ENCODE measurements around the gene PPP1R13B. TPM values are rescaled to one million over a fixed set of nuclear protein-coding genes. Genes with fewer than 3 reads are reported as not detected.
A peak's percentile ranks its signal among the peaks of the same experiment; 100 is the strongest.
"Not testable (repeated sequence)": the region's sequence is repeated elsewhere in the genome, so short reads cannot be mapped to it uniquely, and the experiment has no call there.

The PPP1R13B gene
- total RNA-seq, 1 experiment from 2014 or later: 3.0 TPM

- Histone ChIP-seq H3K9me2 (replicated peaks; ENCODE audit: insufficient read depth, low read length) (no peaks in the 10 kb centered on the region), H3K27ac (ENCODE audit: low read length) (peak overlapping the region; percentile 93), H3K79me2 (ENCODE audit: low read length) (peaks cover 27% of the 10 kb centered on the region), H3K4me2 (ENCODE audit: low read depth, low read length, poor library complexity, severe bottlenecking) (no peak overlapping the region), H3K4me1 (ENCODE audit: low read length) (peaks cover 88% of the 10 kb centered on the region), H3K9ac (ENCODE audit: low read length) (no peak overlapping the region), H3K36me3 (ENCODE audit: insufficient read depth, low read length) (peaks cover 13% of the 10 kb centered on the region; the same call in 1 of the 2 replicates), H3K4me3 (ENCODE audit: low read length) (no peak overlapping the region), H3K9me3 (ENCODE audit: low read length) (no peaks in the 10 kb centered on the region), H4K20me1 (ENCODE audit: insufficient read depth, low read depth, low read length) (0 out of 2 replicates have a peak, but pooled peaks cover 3% of the 10 kb centered on the region), H3K27me3 (ENCODE audit: low read length) (no peaks in the 10 kb centered on the region), H2AFZ (ENCODE audit: low read length) (no peak overlapping the region)
- no peak for DNase-seq
Observed at GRCh38 chr14:103693515-103693914, 153.9 kb downstream of the PPP1R13B start.

- H4K20me1 ChIP-seq (ENCODE audit: insufficient read depth, low read depth, low read length): 0 out of 2 replicates have a peak, but pooled peaks cover 3% of the 10 kb centered on the region
- no peak overlapping the region for H2AFZ ChIP-seq (ENCODE audit: low read length)
- H3K9me2 ChIP-seq (replicated peaks; ENCODE audit: insufficient read depth, low read length): no peaks in the 10 kb centered on the region
- no peaks in the 10 kb centered on the region for H3K9me3 ChIP-seq (ENCODE audit: low read length)
- H3K4me2 ChIP-seq (ENCODE audit: low read depth, low read length, poor library complexity, severe bottlenecking): peak overlapping the region; percentile 58
- peaks cover 13% of the 10 kb centered on the region; the same call in 1 of the 2 replicates for H3K36me3 ChIP-seq (ENCODE audit: insufficient read depth, low read length)
- no peak overlapping the region for H3K4me3 ChIP-seq (ENCODE audit: low read length)
- no peaks in the 10 kb centered on the region for H3K27me3 ChIP-seq (ENCODE audit: low read length)
- no peak for DNase-seq
- H3K79me2 ChIP-seq (ENCODE audit: low read length): peaks cover 25% of the 10 kb centered on the region
- peak overlapping the region; percentile 93 for H3K27ac ChIP-seq (ENCODE audit: low read length)
- peaks cover 87% of the 10 kb centered on the region for H3K4me1 ChIP-seq (ENCODE audit: low read length)
- H3K9ac ChIP-seq (ENCODE audit: low read length): no peak overlapping the region
Observed at GRCh38 chr14:103692871-103693270, 154.5 kb downstream of the PPP1R13B start.

GRCh38 chr14:103692159-103692558 is 155.2 kb downstream of the PPP1R13B start:
- Histone ChIP-seq H4K20me1 (ENCODE audit: insufficient read depth, low read depth, low read length) (0 out of 2 replicates have a peak, but pooled peaks cover 3% of the 10 kb centered on the region), H2AFZ (ENCODE audit: low read length) (no peak overlapping the region), H3K79me2 (ENCODE audit: low read length) (peaks cover 23% of the 10 kb centered on the region), H3K9me3 (ENCODE audit: low read length) (no peaks in the 10 kb centered on the region), H3K4me3 (ENCODE audit: low read length) (peak overlapping the region; percentile 28), H3K4me1 (ENCODE audit: low read length) (peaks cover 84% of the 10 kb centered on the region), H3K27me3 (ENCODE audit: low read length) (no peaks in the 10 kb centered on the region), H3K27ac (ENCODE audit: low read length) (peak overlapping the region; percentile 93), H3K9ac (ENCODE audit: low read length) (peak overlapping the region; percentile 34; the same call in 1 of the 2 replicates), H3K4me2 (ENCODE audit: low read depth, low read length, poor library complexity, severe bottlenecking) (peak overlapping the region; percentile 58), H3K36me3 (ENCODE audit: insufficient read depth, low read length) (peaks cover 17% of the 10 kb centered on the region; the same call in 1 of the 2 replicates), H3K9me2 (replicated peaks; ENCODE audit: insufficient read depth, low read length) (no peaks in the 10 kb centered on the region)
- DNase-seq: peak; percentile 81

- H2AFZ ChIP-seq (ENCODE audit: low read length); H3K9me3 ChIP-seq (ENCODE audit: low read length); H3K27me3 ChIP-seq (ENCODE audit: low read length); H4K20me1 ChIP-seq (ENCODE audit: insufficient read depth, low read depth, low read length); H3K9me2 ChIP-seq (replicated peaks; ENCODE audit: insufficient read depth, low read length): not testable (repeated sequence)
- Histone ChIP-seq H3K9ac (ENCODE audit: low read length) (peak overlapping the region; percentile 34; the same call in 1 of the 2 replicates), H3K4me1 (ENCODE audit: low read length) (peaks cover 79% of the 10 kb centered on the region), H3K36me3 (ENCODE audit: insufficient read depth, low read length) (peaks cover 20% of the 10 kb centered on the region; the same call in 1 of the 2 replicates), H3K4me2 (ENCODE audit: low read depth, low read length, poor library complexity, severe bottlenecking) (peak overlapping the region; percentile 61), H3K27ac (ENCODE audit: low read length) (peak overlapping the region; percentile 93), H3K4me3 (ENCODE audit: low read length) (peak overlapping the region; percentile 28), H3K79me2 (ENCODE audit: low read length) (peaks cover 23% of the 10 kb centered on the region)
- peak; percentile 85 for DNase-seq
Observed at GRCh38 chr14:103691655-103692054, 155.7 kb downstream of the PPP1R13B start.

DNA sequence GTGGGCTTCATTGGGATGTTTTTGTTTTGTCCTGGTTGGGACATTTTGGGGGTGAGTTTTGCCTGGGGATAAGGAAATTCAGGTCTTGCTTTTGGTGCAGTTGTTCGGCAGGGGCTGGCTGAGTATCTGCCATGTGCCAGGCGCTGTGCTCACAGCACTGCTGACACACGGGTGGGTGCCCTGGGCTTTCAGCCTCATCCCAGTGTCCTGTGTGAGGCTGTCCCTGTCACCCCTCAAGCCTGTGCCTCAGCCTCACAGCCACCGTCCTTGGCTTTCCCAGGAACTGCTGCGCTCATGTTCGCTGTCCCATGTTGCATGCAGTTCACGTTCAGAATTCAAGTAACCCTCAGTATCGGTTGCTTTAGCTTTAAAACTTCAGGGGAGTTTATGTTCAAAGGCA is 157.0 kb downstream of the PPP1R13B start:
- Histone ChIP-seq H3K79me2 (ENCODE audit: low read length) (peaks cover 28% of the 10 kb centered on the region), H3K27ac (ENCODE audit: low read length) (peak overlapping the region; percentile 93), H3K36me3 (ENCODE audit: insufficient read depth, low read length) (peaks cover 21% of the 10 kb centered on the region; the same call in 1 of the 2 replicates), H4K20me1 (ENCODE audit: insufficient read depth, low read depth, low read length) (0 out of 2 replicates have a peak, but pooled peaks cover 3% of the 10 kb centered on the region), H3K27me3 (ENCODE audit: low read length) (no peaks in the 10 kb centered on the region), H3K9me2 (replicated peaks; ENCODE audit: insufficient read depth, low read length) (no peaks in the 10 kb centered on the region), H3K4me2 (ENCODE audit: low read depth, low read length, poor library complexity, severe bottlenecking) (peak overlapping the region; percentile 61), H3K9me3 (ENCODE audit: low read length) (no peaks in the 10 kb centered on the region), H3K4me3 (ENCODE audit: low read length) (peak overlapping the region; percentile 46; the same call in 1 of the 2 replicates), H3K9ac (ENCODE audit: low read length) (peak overlapping the region; percentile 56), H2AFZ (ENCODE audit: low read length) (no peak overlapping the region), H3K4me1 (ENCODE audit: low read length) (peaks cover 65% of the 10 kb centered on the region)
- no peak for DNase-seq

DNA sequence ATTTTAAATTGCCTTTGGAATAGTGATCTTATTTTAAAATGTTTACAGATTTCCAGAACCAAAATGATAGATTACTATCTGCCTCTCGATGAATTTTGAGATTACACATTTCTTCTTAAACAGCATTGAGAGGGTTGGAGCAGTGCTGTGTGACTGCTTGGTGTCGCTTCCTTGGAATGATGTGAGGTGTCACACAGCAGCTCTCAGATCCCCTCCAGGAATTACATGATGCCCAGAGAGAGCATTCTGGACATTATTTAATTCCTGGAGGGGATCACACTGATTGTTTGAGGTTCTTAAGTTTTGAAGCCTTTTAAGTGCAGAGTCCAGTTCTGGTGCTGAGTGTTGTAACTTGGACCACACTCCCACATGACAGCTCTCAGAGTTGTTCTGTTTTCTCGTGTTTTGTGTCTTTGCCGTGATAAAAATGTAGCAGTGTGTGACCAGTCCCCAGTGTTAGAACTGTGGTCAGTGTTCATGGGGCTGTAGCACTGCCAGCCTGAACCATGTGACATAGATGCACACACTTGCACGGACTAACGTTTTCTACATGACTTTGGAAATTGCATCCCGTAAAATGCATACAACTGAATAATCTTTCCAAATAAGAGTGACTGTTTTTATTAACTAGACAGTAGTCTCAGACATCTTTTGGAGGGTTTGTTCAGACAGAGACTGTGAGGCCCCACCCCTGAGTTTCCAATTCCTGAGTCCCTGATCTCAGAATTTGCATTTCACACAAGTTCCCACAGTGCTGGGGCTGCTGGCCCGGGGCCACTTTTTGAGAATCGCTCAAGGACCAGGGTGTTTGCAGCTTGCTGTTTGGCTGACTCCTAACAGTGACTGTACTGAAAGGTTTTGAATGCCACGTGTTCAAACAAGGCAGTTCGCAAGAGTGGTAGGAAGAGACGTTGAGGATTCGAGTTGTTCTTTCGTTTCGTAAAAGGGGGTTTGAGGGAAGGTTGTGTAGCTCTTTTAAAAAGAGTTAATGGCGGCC is 158.2 kb downstream of the PPP1R13B start:
- Histone ChIP-seq H3K9me2 (replicated peaks; ENCODE audit: insufficient read depth, low read length) (no peaks in the 10 kb centered on the region), H3K4me2 (ENCODE audit: low read depth, low read length, poor library complexity, severe bottlenecking) (peak overlapping the region; percentile 61), H3K79me2 (ENCODE audit: low read length) (peaks cover 30% of the 10 kb centered on the region), H3K9me3 (ENCODE audit: low read length) (no peaks in the 10 kb centered on the region), H3K36me3 (ENCODE audit: insufficient read depth, low read length) (peaks cover 23% of the 10 kb centered on the region; the same call in 1 of the 2 replicates), H3K27me3 (ENCODE audit: low read length) (no peaks in the 10 kb centered on the region), H3K4me1 (ENCODE audit: low read length) (peaks cover 58% of the 10 kb centered on the region), H2AFZ (ENCODE audit: low read length) (no peak overlapping the region), H3K27ac (ENCODE audit: low read length) (peak overlapping the region; percentile 93), H4K20me1 (ENCODE audit: insufficient read depth, low read depth, low read length) (0 out of 2 replicates have a peak, but pooled peaks cover 3% of the 10 kb centered on the region), H3K9ac (ENCODE audit: low read length) (peak overlapping the region; percentile 56), H3K4me3 (ENCODE audit: low read length) (peak overlapping the region; percentile 46)
- peak; percentile 93 for DNase-seq

- H2AFZ ChIP-seq (ENCODE audit: low read length): no peak overlapping the region
- H3K79me2 ChIP-seq (ENCODE audit: low read length): peaks cover 30% of the 10 kb centered on the region
- H3K9ac ChIP-seq (ENCODE audit: low read length): peak overlapping the region; percentile 56
- no peaks in the 10 kb centered on the region for H3K9me2 ChIP-seq (replicated peaks; ENCODE audit: insufficient read depth, low read length)
- H3K36me3 ChIP-seq (ENCODE audit: insufficient read depth, low read length): peaks cover 23% of the 10 kb centered on the region; the same call in 1 of the 2 replicates
- peak overlapping the region; percentile 93 for H3K27ac ChIP-seq (ENCODE audit: low read length)
- peak overlapping the region; percentile 61 for H3K4me2 ChIP-seq (ENCODE audit: low read depth, low read length, poor library complexity, severe bottlenecking)
- 0 out of 2 replicates have a peak, but pooled peaks cover 3% of the 10 kb centered on the region for H4K20me1 ChIP-seq (ENCODE audit: insufficient read depth, low read depth, low read length)
- H3K9me3 ChIP-seq (ENCODE audit: low read length): no peaks in the 10 kb centered on the region
- no peak for DNase-seq
- H3K27me3 ChIP-seq (ENCODE audit: low read length): no peaks in the 10 kb centered on the region
- peaks cover 58% of the 10 kb centered on the region for H3K4me1 ChIP-seq (ENCODE audit: low read length)
- H3K4me3 ChIP-seq (ENCODE audit: low read length): peak overlapping the region; percentile 46; the same call in 1 of the 2 replicates
Observed at GRCh38 chr14:103688441-103688840, 158.9 kb downstream of the PPP1R13B start.

- Histone ChIP-seq H3K4me3 (ENCODE audit: low read length) (no peak overlapping the region), H3K9me2 (replicated peaks; ENCODE audit: insufficient read depth, low read length) (no peaks in the 10 kb centered on the region), H3K4me1 (ENCODE audit: low read length) (peaks cover 51% of the 10 kb centered on the region), H3K36me3 (ENCODE audit: insufficient read depth, low read length) (peaks cover 27% of the 10 kb centered on the region; the same call in 1 of the 2 replicates), H3K27me3 (ENCODE audit: low read length) (no peaks in the 10 kb centered on the region), H3K9ac (ENCODE audit: low read length) (no peak overlapping the region), H3K9me3 (ENCODE audit: low read length) (no peaks in the 10 kb centered on the region), H3K27ac (ENCODE audit: low read length) (no peak overlapping the region), H2AFZ (ENCODE audit: low read length) (no peak overlapping the region), H3K79me2 (ENCODE audit: low read length) (peaks cover 31% of the 10 kb centered on the region), H3K4me2 (ENCODE audit: low read depth, low read length, poor library complexity, severe bottlenecking) (no peak overlapping the region), H4K20me1 (ENCODE audit: insufficient read depth, low read depth, low read length) (no peaks in the 10 kb centered on the region)
- DNase-seq: no peak
Observed at GRCh38 chr14:103687712-103688111, 159.7 kb downstream of the PPP1R13B start.
